Activated naive CD4-positive, alpha-beta T cell treated with anti-CD3 and anti-CD28 coated beads, Interleukin-2, amount 10 ng/mL, durations not matched to agents 7 days and 5 days (primary cell): ENCODE measurements around the gene PFN4.
A peak's percentile ranks its signal among the peaks of the same experiment; 100 is the strongest.
"Not testable (repeated sequence)": the region's sequence is repeated elsewhere in the genome, so short reads cannot be mapped to it uniquely, and the experiment has no call there.

ENCODE experiments used
- CTCF ChIA-PET: fragments of 350-600 bp; sonication (Branson Sonifier 250); formaldehyde crosslinking; loops from one replicate; lab custom pipeline; 2021; ENCODE audit warnings: antibody characterized with exemption; lab: Charles Lee
- DNase-seq: peaks from one replicate; pipeline ENCODE4 v3.0.0-alpha.2; 2020
- H3K27ac Mint-ChIP-seq: one replicate; pipeline ENCODE4 v1.8.0; 2021; ENCODE audit warnings: mild to moderate bottlenecking, moderate library complexity, mixed read lengths
- H3K27me3 Mint-ChIP-seq: one replicate; pipeline ENCODE4 v1.8.0; 2021; ENCODE audit warnings: mild to moderate bottlenecking, mixed read lengths
- H3K36me3 Mint-ChIP-seq: one replicate; pipeline ENCODE4 v1.8.0; 2021; ENCODE audit warnings: mixed read lengths
- H3K4me1 Mint-ChIP-seq: one replicate; pipeline ENCODE4 v1.8.0; 2021; ENCODE audit warnings: mixed read lengths
- H3K4me3 Mint-ChIP-seq: one replicate; pipeline ENCODE4 v1.8.0; 2021; ENCODE audit warnings: mild to moderate bottlenecking, moderate library complexity, mixed read lengths
- H3K9me3 Mint-ChIP-seq: one replicate; pipeline ENCODE4 v1.8.0; 2021; ENCODE audit warnings: mixed read lengths

The PFN4 gene

GRCh38 chr2:24125956-24126355 is 2.8 kb upstream of the PFN4 start:
- Mint-ChIP-seq H3K27me3 (peaks cover 9% of the 10 kb centered on the region), H3K9me3 (no peaks in the 10 kb centered on the region), H3K4me1 (peaks cover 23% of the 10 kb centered on the region), H3K27ac (no peak overlapping the region), H3K36me3 (no peaks in the 10 kb centered on the region), H3K4me3 (no peak overlapping the region)
- no peak for DNase-seq
- CTCF ChIA-PET: no interaction called here

- DNase-seq: peak; percentile 50
- CTCF ChIA-PET: interaction anchor here (1.1 to 1.6 kb wide), 3 partner anchors 40 to 197 kb away, joined by 3 to 6 read pairs (median 5); partner anchors contain the start of genes ATAD2B and TP53I3
These were observed 917 bp upstream of the PFN4 start for GRCh38 chr2:24123922-24124580.

GRCh38 chr2:24122366-24123194 is 554 bp downstream of the PFN4 start:
- H3K4me3 Mint-ChIP-seq: peak overlapping the region; percentile 70
- CTCF ChIA-PET: interaction anchor here (0.8 to 1.4 kb wide), 3 partner anchors 39 to 590 kb away, joined by 3 to 5 read pairs (median 4); partner anchors contain the start of gene ATAD2B

More at GRCh38 chr2:24123922-24124580, 917 bp upstream of the PFN4 start:
- Mint-ChIP-seq H3K27ac (no peak overlapping the region), H3K27me3 (peaks cover 9% of the 10 kb centered on the region), H3K9me3 (no peaks in the 10 kb centered on the region), H3K36me3 (no peaks in the 10 kb centered on the region), H3K4me3 (peak overlapping the region; percentile 74), H3K4me1 (peaks cover 17% of the 10 kb centered on the region)

GRCh38 chr2:24121469-24121868 is 1.7 kb downstream of the PFN4 start:
- H3K4me3 Mint-ChIP-seq: peak overlapping the region; percentile 19
- no peak for DNase-seq
- CTCF ChIA-PET: no interaction called here
- H3K4me1 Mint-ChIP-seq: peaks cover 15% of the 10 kb centered on the region
- no peaks in the 10 kb centered on the region for H3K9me3 Mint-ChIP-seq
- H3K27me3 Mint-ChIP-seq: peaks cover 9% of the 10 kb centered on the region
- no peaks in the 10 kb centered on the region for H3K36me3 Mint-ChIP-seq
- no peak overlapping the region for H3K27ac Mint-ChIP-seq

More at GRCh38 chr2:24122366-24123194, 554 bp downstream of the PFN4 start:
- H3K27ac Mint-ChIP-seq: peak overlapping the region; percentile 69
- DNase-seq: no peak
- H3K4me1 Mint-ChIP-seq: peaks cover 15% of the 10 kb centered on the region
- H3K9me3 Mint-ChIP-seq: no peaks in the 10 kb centered on the region
- H3K36me3 Mint-ChIP-seq: no peaks in the 10 kb centered on the region
- H3K27me3 Mint-ChIP-seq: peaks cover 9% of the 10 kb centered on the region

- Mint-ChIP-seq H3K27ac (no peak overlapping the region), H3K9me3 (no peaks in the 10 kb centered on the region), H3K27me3 (peaks cover 9% of the 10 kb centered on the region), H3K4me1 (peaks cover 15% of the 10 kb centered on the region), H3K4me3 (no peak overlapping the region), H3K36me3 (no peaks in the 10 kb centered on the region)
- no peak for DNase-seq
- CTCF ChIA-PET: no interaction called here
These were observed 2.1 kb downstream of the PFN4 start for GRCh38 chr2:24121066-24121465.

- Mint-ChIP-seq H3K4me3 (no peak overlapping the region), H3K27ac (no peak overlapping the region)
- no peak for DNase-seq
These were observed 5.2 kb downstream of the PFN4 start for GRCh38 chr2:24117902-24118301.

GRCh38 chr2:24115057-24115456 is 8.1 kb downstream of the PFN4 start:
- DNase-seq: no peak
- CTCF ChIA-PET: no interaction called here

More at GRCh38 chr2:24117902-24118301, 5.2 kb downstream of the PFN4 start:
- Mint-ChIP-seq H3K9me3 (no peaks in the 10 kb centered on the region), H3K4me1 (peaks cover 6% of the 10 kb centered on the region), H3K36me3 (no peaks in the 10 kb centered on the region), H3K27me3 (peaks cover 4% of the 10 kb centered on the region)
- CTCF ChIA-PET: no interaction called here

GRCh38 chr2:24111407-24111901 is 11.7 kb downstream of the PFN4 start:
- H3K36me3 Mint-ChIP-seq: no peaks in the 10 kb centered on the region
- peaks cover 13% of the 10 kb centered on the region for H3K9me3 Mint-ChIP-seq
- no peaks in the 10 kb centered on the region for H3K4me1 Mint-ChIP-seq
- no peak overlapping the region for H3K27ac Mint-ChIP-seq
- H3K4me3 Mint-ChIP-seq: no peak overlapping the region
- CTCF ChIA-PET: no interaction called here
- DNase-seq: no peak
- H3K27me3 Mint-ChIP-seq: no peaks in the 10 kb centered on the region

More at GRCh38 chr2:24115057-24115456, 8.1 kb downstream of the PFN4 start:
- no peaks in the 10 kb centered on the region for H3K9me3 Mint-ChIP-seq
- H3K27ac Mint-ChIP-seq: no peak overlapping the region
- H3K4me3 Mint-ChIP-seq: no peak overlapping the region
- no peaks in the 10 kb centered on the region for H3K27me3 Mint-ChIP-seq
- no peaks in the 10 kb centered on the region for H3K36me3 Mint-ChIP-seq
- no peaks in the 10 kb centered on the region for H3K4me1 Mint-ChIP-seq

GRCh38 chr2:24110660-24111303 is 12.4 kb downstream of the PFN4 start:
- no peaks in the 10 kb centered on the region for H3K27me3 Mint-ChIP-seq
- no peak overlapping the region for H3K27ac Mint-ChIP-seq
- CTCF ChIA-PET: no interaction called here

GRCh38 chr2:24109431-24109830 is 13.7 kb downstream of the PFN4 start:
- DNase-seq, H3K27me3 Mint-ChIP-seq, CTCF ChIA-PET, H3K4me1 Mint-ChIP-seq, H3K27ac Mint-ChIP-seq, H3K4me3 Mint-ChIP-seq, H3K36me3 Mint-ChIP-seq: not testable (repeated sequence)
- H3K9me3 Mint-ChIP-seq: peaks cover 19% of the 10 kb centered on the region

More at GRCh38 chr2:24110660-24111303, 12.4 kb downstream of the PFN4 start:
- DNase-seq: no peak
- peaks cover 16% of the 10 kb centered on the region for H3K9me3 Mint-ChIP-seq
- H3K4me3 Mint-ChIP-seq: no peak overlapping the region
- no peaks in the 10 kb centered on the region for H3K4me1 Mint-ChIP-seq
- peaks cover 2% of the 10 kb centered on the region for H3K36me3 Mint-ChIP-seq

- DNase-seq: no peak
- no peaks in the 10 kb centered on the region for H3K27me3 Mint-ChIP-seq
- CTCF ChIA-PET: interaction anchor here (1.1 kb wide), 1 partner anchor 57 kb away, joined by 3 read pairs; no protein-coding TSS in a partner anchor
- peaks cover 4% of the 10 kb centered on the region for H3K36me3 Mint-ChIP-seq
- no peak overlapping the region for H3K4me3 Mint-ChIP-seq
- H3K9me3 Mint-ChIP-seq: peaks cover 19% of the 10 kb centered on the region
- H3K27ac Mint-ChIP-seq: no peak overlapping the region
- no peaks in the 10 kb centered on the region for H3K4me1 Mint-ChIP-seq
These were observed 15.8 kb downstream of the PFN4 start for GRCh38 chr2:24107336-24107735.

GRCh38 chr2:24106786-24107185 is 16.3 kb downstream of the PFN4 start:
- peaks cover 4% of the 10 kb centered on the region for H3K36me3 Mint-ChIP-seq
- no peaks in the 10 kb centered on the region for H3K27me3 Mint-ChIP-seq
- CTCF ChIA-PET: interaction anchor here (1.1 to 1.3 kb wide), 2 partner anchors 23 to 57 kb away, joined by 3 to 4 read pairs; no protein-coding TSS in a partner anchor
- no peak overlapping the region for H3K4me3 Mint-ChIP-seq
- no peak for DNase-seq
- peaks cover 19% of the 10 kb centered on the region for H3K9me3 Mint-ChIP-seq
- no peak overlapping the region for H3K27ac Mint-ChIP-seq
- H3K4me1 Mint-ChIP-seq: no peaks in the 10 kb centered on the region

GRCh38 chr2:24105816-24106215 is 17.3 kb downstream of the PFN4 start:
- DNase-seq: no peak
- H3K4me1 Mint-ChIP-seq: no peaks in the 10 kb centered on the region
- CTCF ChIA-PET: interaction anchor here (1.3 kb wide), 1 partner anchor 22 kb away, joined by 4 read pairs; no protein-coding TSS in a partner anchor
- peaks cover 4% of the 10 kb centered on the region for H3K36me3 Mint-ChIP-seq
- H3K27ac Mint-ChIP-seq: no peak overlapping the region
- H3K27me3 Mint-ChIP-seq: no peaks in the 10 kb centered on the region
- peaks cover 21% of the 10 kb centered on the region for H3K9me3 Mint-ChIP-seq
- H3K4me3 Mint-ChIP-seq: no peak overlapping the region

GRCh38 chr2:24104906-24105305 is 18.2 kb downstream of the PFN4 start:
- CTCF ChIA-PET: no interaction called here
- no peak overlapping the region for H3K4me3 Mint-ChIP-seq

More at GRCh38 chr2:24104906-24105305, 18.2 kb downstream of the PFN4 start:
- Mint-ChIP-seq H3K27ac (no peak overlapping the region), H3K4me1 (no peaks in the 10 kb centered on the region), H3K9me3 (peaks cover 25% of the 10 kb centered on the region), H3K27me3 (no peaks in the 10 kb centered on the region), H3K36me3 (peaks cover 4% of the 10 kb centered on the region)
- DNase-seq: no peak
